GM19239 (cell line): ENCODE data around the gene SLC25A4.
A peak's percentile ranks its signal among the peaks of the same experiment; 100 is the strongest.
"Not testable (repeated sequence)": the region's sequence is repeated elsewhere in the genome, so short reads cannot be mapped to it uniquely, and the experiment has no call there.

Source experiments
- DNase-seq: peaks from one replicate; pipeline ENCODE4 v3.0.0; 2011; ENCODE audit warnings: low spot score; ENCODE audit not compliant: insufficient read length
- FAIRE-seq: peaks from 2 replicates; lab custom pipeline; 2011; peaks lifted over from hg19 to GRCh38; lab: Jason Lieb, UNC

SLC25A4 gene

GRCh38 chr4:185142912-185143600, at the start of gene SLC25A4:
TSS of gene SLC25A4 (plus strand) at chr4:185143266. CDS start at chr4:185143373, 107 bp downstream.
- DNase-seq (peak; percentile 94), FAIRE-seq (peak; percentile 86)

GRCh38 chr4:185093603-185094002, 49.5 kb upstream of the SLC25A4 start:
- no peak for FAIRE-seq
- DNase-seq, result no peak

- DNase-seq (peak; percentile 18), FAIRE-seq (no peak)
Measured at GRCh38 chr4:185096032-185096653, 46.9 kb upstream of the SLC25A4 start.

GRCh38 chr4:185098474-185098873, 44.6 kb upstream of the SLC25A4 start:
- FAIRE-seq (no peak), DNase-seq (no peak)

GRCh38 chr4:185099024-185099682, 43.9 kb upstream of the SLC25A4 start:
- no peak for FAIRE-seq
- no peak for DNase-seq

GRCh38 chr4:185099940-185100339, 43.1 kb upstream of the SLC25A4 start:
- DNase-seq (no peak), FAIRE-seq (no peak)

- no peak for DNase-seq
- no peak for FAIRE-seq
Measured at GRCh38 chr4:185100423-185100822, 42.6 kb upstream of the SLC25A4 start.

- DNase-seq (no peak), FAIRE-seq (no peak)
Measured at GRCh38 chr4:185101354-185101890, 41.6 kb upstream of the SLC25A4 start.

GRCh38 chr4:185104733-185105132, 38.3 kb upstream of the SLC25A4 start:
- FAIRE-seq, result no peak
- no peak for DNase-seq

GRCh38 chr4:185106353-185106752, 36.7 kb upstream of the SLC25A4 start:
- no peak for DNase-seq
- no peak for FAIRE-seq

- not testable (repeated sequence) for DNase-seq, FAIRE-seq
Measured at GRCh38 chr4:185107574-185107973, 35.5 kb upstream of the SLC25A4 start.

GRCh38 chr4:185108185-185108584, 34.9 kb upstream of the SLC25A4 start:
- FAIRE-seq (no peak), DNase-seq (no peak)

- FAIRE-seq, result peak; percentile 58
- no peak for DNase-seq
Measured at GRCh38 chr4:185108669-185109068, 34.4 kb upstream of the SLC25A4 start.

- DNase-seq (no peak), FAIRE-seq (no peak)
Measured at GRCh38 chr4:185109736-185110135, 33.3 kb upstream of the SLC25A4 start.

- FAIRE-seq (no peak), DNase-seq (no peak)
Measured at GRCh38 chr4:185110375-185110823, 32.7 kb upstream of the SLC25A4 start.

GRCh38 chr4:185112104-185112503, 31.0 kb upstream of the SLC25A4 start:
- FAIRE-seq (no peak), DNase-seq (no peak)

- FAIRE-seq (no peak), DNase-seq (no peak)
Measured at GRCh38 chr4:185113340-185113739, 29.7 kb upstream of the SLC25A4 start.

- FAIRE-seq (no peak), DNase-seq (no peak)
Measured at GRCh38 chr4:185115827-185116232, 27.2 kb upstream of the SLC25A4 start.

- DNase-seq (no peak), FAIRE-seq (no peak)
Measured at GRCh38 chr4:185117300-185117934, 25.6 kb upstream of the SLC25A4 start.

- no peak for DNase-seq
- FAIRE-seq, result no peak
Measured at GRCh38 chr4:185118876-185119275, 24.2 kb upstream of the SLC25A4 start.
